HL-60 (cell line): ENCODE measurements around the gene UROD.

Source experiments
- CTCF ChIP-seq: IDR thresholded peaks from one replicate; pipeline ENCODE4 v1.5.1; 2011; ENCODE audit warnings: low read length, control low read depth, inconsistent platforms; ENCODE audit not compliant: insufficient read depth
- POLR2AphosphoS5 ChIP-seq: IDR thresholded peaks from 2 replicates; pipeline ENCODE4 v1.6.1; 2012; ENCODE audit warnings: low read depth
- SPI1 ChIP-seq: IDR thresholded peaks from 2 replicates; pipeline ENCODE4 v1.6.1; 2012; ENCODE audit warnings: low read depth, mild to moderate bottlenecking, borderline replicate concordance

GRCh38 chr1:45004281-45004920 lies 7.7 kb upstream of the UROD start:
- no peak for TF ChIP-seq CTCF
- no peak for TF ChIP-seq POLR2AphosphoS5
- TF ChIP-seq SPI1, result no peak
